DND-41 (cell line): ENCODE results near the gene DISC1.

Experiments
- ATAC-seq: fragments of 200-7000 bp; cut with Tn5 transposase; 3 replicates; pipeline ENCODE4 v1.9.1; 2021; ENCODE audit warnings: low read depth; ENCODE audit not compliant: insufficient read depth
- DNase-seq: peaks from one replicate; pipeline ENCODE4 v3.0.0-alpha.2; 2020
- H2AFZ ChIP-seq: 2 replicates; pipeline ENCODE4 v1.6.0; 2012; ENCODE audit warnings: low read depth, low read length
- H3K27ac ChIP-seq: 2 replicates; pipeline ENCODE4 v1.5.1; 2012; ENCODE audit warnings: low read length, inconsistent platforms
- H3K27me3 ChIP-seq: fragments of 200-600 bp; sonication (generic); 2 replicates; pipeline ENCODE4 v1.6.0; 2012; ENCODE audit warnings: low read length, mild to moderate bottlenecking, inconsistent platforms; ENCODE audit not compliant: insufficient read depth, poor library complexity
- H3K36me3 ChIP-seq: 2 replicates; pipeline ENCODE4 v1.5.1; 2012; ENCODE audit warnings: low read length, inconsistent platforms; ENCODE audit not compliant: insufficient read depth
- H3K4me1 ChIP-seq: 2 replicates; pipeline ENCODE4 v1.5.1; 2012; ENCODE audit warnings: mild to moderate bottlenecking, low read length; ENCODE audit not compliant: insufficient read depth
- H3K4me2 ChIP-seq: 2 replicates; pipeline ENCODE4 v1.6.0; 2012; ENCODE audit warnings: mild to moderate bottlenecking, moderate library complexity, low read length, inconsistent platforms; ENCODE audit not compliant: insufficient read depth
- H3K4me3 ChIP-seq, 2 experiments: fragments of 200-600 bp in 1 of 2; shearing (Covaris generic) in 1 of 2; 2 replicates each; pipeline ENCODE4 v1.5.1; 2012 to 2016; ENCODE audit warnings: inconsistent platforms in 2 of 2, low read length in 2 of 2, mild to moderate bottlenecking in 2 of 2, low read depth in 1 of 2, moderate library complexity in 1 of 2
- H3K79me2 ChIP-seq: 2 replicates; pipeline ENCODE4 v1.6.0; 2012; ENCODE audit warnings: low read length, inconsistent platforms; ENCODE audit not compliant: insufficient read depth
- H3K9ac ChIP-seq: 2 replicates; pipeline ENCODE4 v1.6.0; 2012; ENCODE audit warnings: low read depth, mild to moderate bottlenecking, inconsistent platforms, low read length, moderate library complexity
- H3K9me3 ChIP-seq: 2 replicates; pipeline ENCODE4 v1.5.1; 2012; ENCODE audit warnings: low read length, moderate library complexity, mild to moderate bottlenecking, inconsistent platforms; ENCODE audit not compliant: insufficient read depth, severe bottlenecking
- H4K20me1 ChIP-seq: 2 replicates; pipeline ENCODE4 v1.6.0; 2012; ENCODE audit warnings: low read length; ENCODE audit not compliant: insufficient read depth
- EZH2 ChIP-seq: IDR thresholded peaks from 3 replicates; pipeline ENCODE4 v1.6.1; 2012; ENCODE audit warnings: borderline replicate concordance, low read depth, mild to moderate bottlenecking, moderate library complexity, low read length, inconsistent platforms; ENCODE audit not compliant: severe bottlenecking
- TF ChIP-seq, protein P1 (sequence below): IDR thresholded peaks from 2 replicates; pipeline ENCODE4 v1.5.1; 2012; ENCODE audit warnings: borderline replicate concordance, low read length, moderate library complexity, mild to moderate bottlenecking; ENCODE audit not compliant: poor library complexity, severe bottlenecking; ENCODE audit errors: extremely low read depth

DISC1 gene

GRCh38 chr1:231934797-231935196 is 308.2 kb downstream of the DISC1 start:
- Histone ChIP-seq H3K4me3 (no peak overlapping the region), H2AFZ (no peak overlapping the region), H3K27me3 (no peaks in the 10 kb centered on the region), H3K4me2 (no peak overlapping the region), H3K36me3 (no peaks in the 10 kb centered on the region), H3K79me2 (no peaks in the 10 kb centered on the region), H3K9me3 (peaks cover 5% of the 10 kb centered on the region), H4K20me1 (no peaks in the 10 kb centered on the region), H3K9ac (no peak overlapping the region), H3K4me1 (no peaks in the 10 kb centered on the region), H3K27ac (no peak overlapping the region)
- no peak for TF ChIP-seq EZH2
- TF ChIP-seq, protein P1, sequence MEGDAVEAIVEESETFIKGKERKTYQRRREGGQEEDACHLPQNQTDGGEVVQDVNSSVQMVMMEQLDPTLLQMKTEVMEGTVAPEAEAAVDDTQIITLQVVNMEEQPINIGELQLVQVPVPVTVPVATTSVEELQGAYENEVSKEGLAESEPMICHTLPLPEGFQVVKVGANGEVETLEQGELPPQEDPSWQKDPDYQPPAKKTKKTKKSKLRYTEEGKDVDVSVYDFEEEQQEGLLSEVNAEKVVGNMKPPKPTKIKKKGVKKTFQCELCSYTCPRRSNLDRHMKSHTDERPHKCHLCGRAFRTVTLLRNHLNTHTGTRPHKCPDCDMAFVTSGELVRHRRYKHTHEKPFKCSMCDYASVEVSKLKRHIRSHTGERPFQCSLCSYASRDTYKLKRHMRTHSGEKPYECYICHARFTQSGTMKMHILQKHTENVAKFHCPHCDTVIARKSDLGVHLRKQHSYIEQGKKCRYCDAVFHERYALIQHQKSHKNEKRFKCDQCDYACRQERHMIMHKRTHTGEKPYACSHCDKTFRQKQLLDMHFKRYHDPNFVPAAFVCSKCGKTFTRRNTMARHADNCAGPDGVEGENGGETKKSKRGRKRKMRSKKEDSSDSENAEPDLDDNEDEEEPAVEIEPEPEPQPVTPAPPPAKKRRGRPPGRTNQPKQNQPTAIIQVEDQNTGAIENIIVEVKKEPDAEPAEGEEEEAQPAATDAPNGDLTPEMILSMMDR, result no peak
- ATAC-seq, result no peak
- DNase-seq, result no peak

DNA sequence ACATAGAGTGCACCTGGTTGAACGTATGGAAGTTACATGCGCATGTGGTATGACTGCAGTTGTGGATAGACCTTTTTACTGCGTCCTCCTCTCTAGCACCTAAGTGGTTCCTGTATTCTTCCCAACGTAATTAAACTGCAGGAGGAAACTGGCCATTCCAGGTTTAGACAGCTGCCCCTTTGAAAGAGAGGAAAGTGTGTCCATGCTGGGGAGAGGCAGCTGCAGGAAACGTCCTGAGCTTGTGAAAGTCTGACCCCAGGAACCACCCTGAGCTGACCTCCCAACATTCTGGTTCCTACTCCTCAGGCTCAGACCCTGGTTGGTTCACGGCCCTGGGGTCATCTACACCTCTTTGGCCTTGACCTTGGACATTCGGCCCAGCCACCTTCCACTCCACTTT is 309.3 kb downstream of the DISC1 start:
- H3K36me3 ChIP-seq, result no peaks in the 10 kb centered on the region
- no peak overlapping the region for H3K9ac ChIP-seq
- H3K79me2 ChIP-seq, result no peaks in the 10 kb centered on the region
- ATAC-seq (no peak), DNase-seq (no peak)
- H3K4me3 ChIP-seq, result no peak overlapping the region
- H3K27me3 ChIP-seq, result no peaks in the 10 kb centered on the region
- H3K27ac ChIP-seq, result no peak overlapping the region
- no peak overlapping the region for H2AFZ ChIP-seq
- no peaks in the 10 kb centered on the region for H3K4me1 ChIP-seq
- peaks cover 5% of the 10 kb centered on the region for H3K9me3 ChIP-seq
- TF ChIP-seq, protein P1, result no peak
- TF ChIP-seq EZH2, result no peak
- no peaks in the 10 kb centered on the region for H4K20me1 ChIP-seq
- H3K4me2 ChIP-seq, result no peak overlapping the region

DNA sequence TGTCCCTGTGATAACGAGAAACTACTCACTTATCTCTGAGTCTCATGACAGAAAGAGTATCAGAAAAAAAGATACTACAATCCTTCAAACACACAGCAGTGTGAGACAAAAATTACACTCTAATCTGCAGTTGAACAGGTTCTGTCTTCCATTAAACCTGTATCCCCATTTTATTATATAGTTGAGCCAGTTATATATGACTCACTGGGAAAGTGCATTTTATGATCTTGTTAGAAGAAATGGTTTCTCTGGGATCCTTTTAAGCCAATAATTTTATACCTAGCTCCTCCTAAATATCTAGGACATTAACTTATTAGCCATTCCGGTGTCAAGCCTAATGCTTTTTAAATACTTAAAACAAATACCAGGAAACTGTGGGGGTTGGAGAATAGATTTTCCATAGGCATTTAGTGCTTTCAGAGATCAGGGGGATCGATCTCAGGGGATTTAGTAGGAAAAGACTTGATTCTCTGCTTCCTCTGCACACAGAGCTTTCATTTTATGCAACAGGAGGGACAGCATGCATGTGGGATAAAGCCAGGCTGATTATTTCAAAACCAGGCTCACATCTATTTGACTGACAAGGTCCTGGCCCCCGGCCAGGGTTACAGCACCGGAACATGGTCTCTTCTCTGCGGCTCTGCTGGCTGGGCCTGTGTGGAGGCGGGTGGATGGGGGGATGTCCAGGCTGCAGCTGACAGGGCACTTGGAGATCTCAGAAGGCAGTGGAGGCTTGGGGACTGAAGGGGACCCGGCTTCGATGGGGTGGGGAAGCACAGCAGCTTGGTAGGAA is 310.6 kb downstream of the DISC1 start:
- TF ChIP-seq, protein P1, result no peak
- Histone ChIP-seq H3K4me2 (no peak overlapping the region), H3K36me3 (no peaks in the 10 kb centered on the region), H3K4me1 (no peaks in the 10 kb centered on the region), H3K9me3 (no peaks in the 10 kb centered on the region), H2AFZ (no peak overlapping the region), H4K20me1 (no peaks in the 10 kb centered on the region), H3K79me2 (no peaks in the 10 kb centered on the region), H3K9ac (no peak overlapping the region), H3K27ac (no peak overlapping the region), H3K27me3 (no peaks in the 10 kb centered on the region), H3K4me3 (no peak overlapping the region)
- DNase-seq (no peak), ATAC-seq (no peak)
